ENCODE results near the gene ZBTB34. TPM values are rescaled to one million over a fixed set of nuclear protein-coding genes. Genes with fewer than 3 reads are reported as not detected.

The ZBTB34 gene
- total and polyA plus RNA-seq, 9 of the 15 experiments (the other 6 are each of a cell fraction or from before 2014, with no cell fraction given) = 2.7 to 15.6 (median 9.8) TPM

- Histone ChIP-seq H3K27me3 (ENCODE audit: control insufficient read depth in 2 of 2, insufficient read depth in 2 of 2, low read length in 2 of 2) (no peaks in the 10 kb centered on the region), H3K4me1 (replicated peaks in 1 of 2; ENCODE audit: control insufficient read depth in 2 of 2, insufficient read depth in 2 of 2, low read length in 2 of 2) (no peaks in the 10 kb centered on the region), H4K20me1 (replicated peaks; ENCODE audit: control insufficient read depth, insufficient read depth, low read length) (no peaks in the 10 kb centered on the region), H3K9me1 (ENCODE audit: control insufficient read depth, insufficient read depth, low read length) (peaks cover 4% of the 10 kb centered on the region), H3K4me3 (no peak overlapping the region), H3K9me3 (replicated peaks; ENCODE audit: control insufficient read depth, insufficient read depth, low read depth, low read length) (no peaks in the 10 kb centered on the region), H3K27ac (ENCODE audit: extremely low read depth, low read depth, low read length) (no peak overlapping the region), H3K4me2 (ENCODE audit: insufficient read depth, low read length) (no peak overlapping the region), H3K79me2 (ENCODE audit: control insufficient read depth, insufficient read depth, low read length) (peaks cover 12% of the 10 kb centered on the region; the same call in 2 of the 3 replicates), H2AFZ (ENCODE audit: low read depth, low read length) (no peak overlapping the region), H3K9ac (ENCODE audit: insufficient read depth in 1 of 2, low read depth in 2 of 2, low read length in 2 of 2) (no peak overlapping the region), H3K36me3 (ENCODE audit: control insufficient read depth, insufficient read depth, low read length) (peaks cover 51% of the 10 kb centered on the region)
- ChIA-PET POLR2A (interaction anchor here (0.6 kb wide), 1 partner anchor 24 kb away, joined by 3 read pairs; no protein-coding TSS in a partner anchor), CTCF (ENCODE audit: low intra/inter-chr PET ratio) (no interaction called here)
- DNase-seq (ENCODE audit: extremely low read depth in 1 of 4, low spot score in 3 of 4) (no peak), ATAC-seq (no peak), FAIRE-seq (no peak)
- BruUV-seq (replicated peaks) = no TSS peak
- intact Hi-C loops (cut with micrococcal nuclease) (no loop called here), in situ Hi-C loops (cut with MboI) (no loop called here)
- 88% methylated on average over 2 of the region's 2 CpGs for WGBS (ENCODE audit: insufficient coverage, low coverage, missing lambda C conversion rate)
- no peak for TF ChIP-seq FIP1L1 (IDR thresholded peaks at IDR 0.05; ENCODE audit: low read depth, low read length, poor library complexity, severe bottlenecking)
- TF ChIP-seq SAFB (IDR thresholded peaks at IDR 0.05; ENCODE audit: borderline replicate concordance, low read depth, low read length) = no peak
- TF ChIP-seq ZNF431 (CRISPR knock-in tag; IDR thresholded peaks at IDR 0.05) = no peak
- no peak for TF ChIP-seq NFE2 (IDR thresholded peaks at IDR 0.05; ENCODE audit: low read depth)
- TF ChIP-seq, protein P1, sequence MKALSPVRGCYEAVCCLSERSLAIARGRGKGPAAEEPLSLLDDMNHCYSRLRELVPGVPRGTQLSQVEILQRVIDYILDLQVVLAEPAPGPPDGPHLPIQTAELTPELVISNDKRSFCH (CRISPR knock-in tag; IDR thresholded peaks at IDR 0.05) = no peak
- TF ChIP-seq, protein P1 (tag; IDR thresholded peaks at IDR 0.05) = no peak
- no peak for TF ChIP-seq WHSC1 (IDR thresholded peaks at IDR 0.05; ENCODE audit: low read length)
- TF ChIP-seq SRF (CRISPR knock-in tag; IDR thresholded peaks at IDR 0.05) = no peak
- no peak for TF ChIP-seq MAZ (CRISPR knock-in tag; conservative IDR thresholded peaks at IDR 0.05 in 1 of 2, IDR thresholded peaks at IDR 0.05 in 1 of 2)
- TF ChIP-seq SETDB1 (IDR thresholded peaks at IDR 0.05; ENCODE audit: low read length) = no peak
- no peak for TF ChIP-seq CHD1 (IDR thresholded peaks at IDR 0.05; ENCODE audit: low read length)
- TF ChIP-seq JUN (IDR thresholded peaks at IDR 0.05; ENCODE audit: borderline replicate concordance, low read depth, low read length) = no peak
- TF ChIP-seq JUN (CRISPR knock-in tag; IDR thresholded peaks at IDR 0.05; ENCODE audit: borderline replicate concordance) = no peak
These were observed 24.2 kb upstream of the ZBTB34 start for GRCh38 chr9:126836216-126836615.

All from K562 (cell line).